Measurements from ENCODE around the gene HOXA11.

Gene HOXA11

GRCh38 chr7:27180431-27181420, 4.3 kb downstream of the HOXA11 start:
- no peak for DNase-seq (ENCODE audit: low read depth)

- peak; percentile 46 for DNase-seq (ENCODE audit: low read depth)
Measured at GRCh38 chr7:27179503-27180430, 5.3 kb downstream of the HOXA11 start.

- no peak for DNase-seq (ENCODE audit: low read depth)
Measured at GRCh38 chr7:27179030-27179429, 6.0 kb downstream of the HOXA11 start.

GRCh38 chr7:27178366-27178765, 6.7 kb downstream of the HOXA11 start:
- DNase-seq (ENCODE audit: low read depth), result no peak

- no peak for DNase-seq (ENCODE audit: low read depth)
Measured at GRCh38 chr7:27177795-27178320, 7.2 kb downstream of the HOXA11 start.

- DNase-seq (ENCODE audit: low read depth), result no peak
Measured at GRCh38 chr7:27176962-27177794, 7.9 kb downstream of the HOXA11 start.

DNA sequence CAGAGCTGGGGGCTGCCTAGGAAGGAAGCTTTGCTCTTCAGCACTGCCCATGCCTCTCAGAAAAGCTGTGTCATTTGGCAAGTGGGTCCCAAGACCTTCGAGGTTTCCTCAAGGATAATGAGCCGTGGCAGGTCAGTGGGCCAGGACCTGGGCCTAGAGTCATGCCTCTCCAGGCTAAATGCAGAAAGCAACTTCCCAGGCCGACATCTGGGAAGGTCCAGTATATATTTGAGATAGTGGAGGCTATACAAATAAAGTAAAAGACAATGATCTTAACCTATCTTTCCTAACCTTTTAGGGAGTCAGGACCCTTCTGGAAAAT, 8.5 kb downstream of the HOXA11 start:
- no peak for DNase-seq (ENCODE audit: low read depth)

DNA sequence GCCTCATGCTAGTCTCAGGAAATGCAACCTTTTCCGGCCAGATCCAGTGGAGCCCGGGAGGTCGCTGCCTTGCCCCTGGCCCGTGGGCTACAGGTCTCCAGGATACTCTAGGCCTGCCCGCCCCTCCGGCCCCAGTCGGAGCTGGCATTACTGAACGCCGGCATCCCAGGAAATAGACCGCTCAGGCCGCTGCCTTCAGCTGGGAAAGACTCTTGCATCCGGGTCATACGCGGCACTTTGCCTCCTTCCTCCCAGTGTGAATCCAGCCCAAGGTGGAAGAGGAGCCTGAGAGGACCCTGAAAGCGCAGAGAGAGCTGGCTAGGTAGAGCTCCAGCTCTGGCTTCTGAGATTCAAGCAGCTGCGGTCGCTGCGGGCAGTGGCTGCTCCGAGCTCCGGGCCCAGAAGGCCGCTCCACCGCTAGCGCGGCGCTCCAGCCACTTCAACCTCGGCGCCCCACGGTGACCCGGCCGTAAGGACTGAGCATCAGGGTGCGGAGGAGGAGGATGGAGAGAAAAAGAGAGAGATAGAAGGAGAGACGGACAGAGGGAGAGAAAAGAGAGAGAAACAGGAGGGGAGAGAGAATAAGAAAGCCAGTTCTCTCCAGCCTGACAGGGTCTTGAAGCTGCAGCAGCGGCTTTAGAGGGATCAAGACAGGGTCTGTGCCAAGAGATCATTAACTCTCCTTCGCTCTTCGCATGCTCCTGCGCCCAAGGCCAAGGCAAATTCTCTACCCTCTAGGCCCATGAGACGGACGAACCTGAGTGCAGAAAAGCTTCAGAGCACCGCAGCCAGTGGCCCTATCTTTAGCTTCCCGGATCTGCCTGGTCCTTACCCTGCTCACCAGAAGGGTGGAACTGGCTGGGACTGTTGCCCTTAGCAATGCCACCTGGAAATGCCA, 9.2 kb downstream of the HOXA11 start:
- no peak for DNase-seq (ENCODE audit: low read depth)

GRCh38 chr7:27174874-27175625, 10.0 kb downstream of the HOXA11 start:
- no peak for DNase-seq (ENCODE audit: low read depth)

GRCh38 chr7:27173956-27174873, 10.8 kb downstream of the HOXA11 start, which contains the start of gene HOXA10:
Gene HOXA10 (minus strand): TSS chr7:27174320. CDS start chr7:27174306, 14 bp downstream.
- DNase-seq (ENCODE audit: low read depth), result no peak

GRCh38 chr7:27173511-27173955, 11.5 kb downstream of the HOXA11 start:
- no peak for DNase-seq (ENCODE audit: low read depth)

DNA sequence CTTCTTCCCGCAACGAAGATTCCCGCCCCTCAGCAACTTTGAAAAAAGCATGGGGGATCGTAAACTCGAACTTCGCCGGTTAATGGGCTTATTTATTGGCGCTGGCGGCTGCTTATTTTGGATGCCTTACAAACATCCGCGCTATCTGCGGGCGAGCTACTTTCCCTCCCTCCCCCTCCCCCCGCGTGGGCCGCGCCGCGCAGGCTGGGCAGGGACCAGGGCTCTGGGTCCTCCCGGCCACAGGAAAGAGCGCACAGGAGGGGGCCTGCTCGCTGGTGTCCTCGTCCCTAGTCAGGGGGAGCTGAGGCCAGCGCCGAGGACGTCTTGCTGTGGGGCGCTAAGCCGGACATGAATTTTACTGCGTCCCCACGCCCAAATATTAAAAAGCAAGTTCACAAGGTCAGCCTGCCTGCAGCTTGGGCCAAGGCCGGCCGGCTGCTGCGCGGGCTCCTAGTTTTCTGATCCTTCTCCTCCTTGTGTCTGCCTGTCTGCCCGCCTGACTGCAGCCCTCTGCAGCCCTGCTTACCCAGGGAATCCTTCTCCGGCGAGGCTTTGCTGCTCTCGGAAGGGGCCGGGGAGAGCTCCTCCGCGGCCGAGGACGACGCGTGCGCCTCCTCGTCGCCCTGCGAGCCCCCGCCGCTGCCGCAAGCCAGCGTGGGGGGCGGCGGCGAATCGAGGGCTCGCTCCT, 12.1 kb downstream of the HOXA11 start:
- no peak for DNase-seq (ENCODE audit: low read depth)

DNA sequence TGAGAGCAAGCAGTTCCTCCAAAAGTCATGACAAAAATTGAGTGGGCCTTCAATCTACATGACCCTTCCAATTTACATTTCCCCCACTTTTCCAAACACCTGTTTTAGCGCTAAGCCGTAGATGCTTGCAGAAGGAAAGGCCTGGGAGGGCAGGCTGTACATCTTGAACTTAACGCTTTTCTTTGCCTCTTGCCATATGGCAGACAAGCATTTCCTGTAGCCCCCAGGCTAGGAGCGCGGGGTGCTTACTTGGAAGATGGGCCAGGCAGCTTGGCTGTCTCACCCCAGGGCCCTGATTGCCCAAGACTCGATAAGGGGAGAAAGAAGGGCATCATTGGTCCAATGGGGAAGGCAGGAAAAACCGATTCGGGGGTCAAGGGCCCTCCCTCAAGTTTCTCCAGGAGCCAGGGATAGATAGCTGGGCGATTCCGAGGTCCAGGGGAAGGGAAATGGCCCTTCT, 12.7 kb downstream of the HOXA11 start:
- no peak for DNase-seq (ENCODE audit: low read depth)

- no peak for DNase-seq (ENCODE audit: low read depth)
Measured at GRCh38 chr7:27171637-27172314, 13.3 kb downstream of the HOXA11 start.

DNA sequence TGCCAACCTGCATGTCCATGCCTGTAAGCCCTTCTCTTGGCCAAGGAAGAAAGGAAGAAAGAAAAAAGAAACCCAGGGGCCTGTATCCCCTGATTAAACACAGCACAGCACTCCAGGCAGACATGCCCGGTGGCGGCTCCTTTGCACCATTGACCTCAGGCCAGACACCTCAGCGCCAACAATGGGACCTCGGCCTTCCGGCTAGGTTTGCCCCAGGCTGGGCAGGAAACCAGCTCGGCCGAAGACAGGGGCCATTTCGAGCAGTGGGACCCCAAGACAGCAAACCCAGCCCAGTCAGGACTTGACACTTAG, 13.8 kb downstream of the HOXA11 start:
- DNase-seq (ENCODE audit: low read depth), result no peak

DNA sequence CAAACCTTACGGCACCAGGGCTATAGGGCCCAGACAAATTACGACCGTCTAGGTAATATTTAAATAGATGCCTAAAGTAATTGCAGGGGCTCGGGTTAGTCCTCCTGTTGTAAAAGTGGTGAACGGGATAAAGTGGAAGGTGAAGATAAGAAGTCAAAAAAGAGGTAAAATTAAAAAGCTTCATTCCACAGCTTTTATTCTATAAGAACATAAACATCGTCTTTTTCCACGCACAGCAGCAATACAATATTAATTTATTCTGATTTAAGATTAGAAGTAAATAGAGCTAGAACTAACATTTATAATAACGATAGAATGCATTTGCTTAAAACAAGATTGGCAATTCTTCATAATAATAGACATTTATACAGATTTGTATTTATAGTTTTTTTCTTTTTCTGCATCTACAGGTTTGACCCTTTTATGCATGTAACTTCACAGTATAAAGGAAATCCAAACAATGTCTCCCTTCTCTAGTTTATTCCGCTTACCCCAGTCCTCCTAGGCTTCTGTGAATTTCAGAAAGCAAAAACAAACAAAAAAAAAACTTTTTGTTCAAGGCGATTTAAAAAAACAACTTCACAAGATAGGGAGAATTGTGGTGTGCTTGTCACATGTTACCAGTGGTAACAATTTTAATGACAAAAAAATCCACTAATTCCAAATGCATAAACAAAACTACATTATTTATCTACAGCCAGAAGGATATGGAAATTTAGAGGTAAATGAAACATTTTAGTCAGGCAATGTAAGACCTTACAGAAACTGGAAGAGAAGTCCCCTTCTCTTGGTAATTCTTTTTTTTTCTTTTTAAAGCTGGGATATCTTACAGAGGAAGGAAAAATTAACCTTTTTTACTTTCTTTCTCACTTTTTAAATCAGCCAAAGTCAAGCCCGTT, 14.4 kb downstream of the HOXA11 start:
- no peak for DNase-seq (ENCODE audit: low read depth)
